Stimulated activated CD4-positive, alpha-beta T cell treated with anti-CD3 and anti-CD28 coated beads, Interleukin-4, amount 100 ng/mL, for 4 hours (primary cell): ENCODE results near the gene DSE.
A peak's percentile ranks its signal among the peaks of the same experiment; 100 is the strongest.

Experiments
- DNase-seq, 2 experiments: peaks; one replicate each; pipeline ENCODE4 v3.0.0-alpha.2; 2020

Gene DSE

DNA sequence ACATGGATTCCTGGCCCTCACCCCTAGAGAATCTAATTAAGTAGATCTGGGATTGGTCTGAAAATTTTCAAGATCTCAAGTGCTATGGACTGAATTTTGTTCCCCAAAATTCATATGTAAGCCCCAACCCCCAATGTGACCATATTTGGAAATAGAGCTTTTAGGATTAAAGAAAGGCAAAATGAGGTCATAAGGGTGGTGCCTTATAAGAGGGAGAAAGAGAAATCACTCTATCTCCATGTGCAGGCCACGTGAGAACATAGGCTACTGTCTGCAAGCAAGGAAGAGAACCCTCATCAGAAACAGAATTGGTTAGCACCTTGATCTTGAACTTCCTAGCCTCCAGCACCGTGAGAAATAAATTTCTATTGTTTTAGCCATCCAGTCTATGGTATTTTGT is 8.5 kb upstream of the DSE start:
- no peak for DNase-seq

DNA sequence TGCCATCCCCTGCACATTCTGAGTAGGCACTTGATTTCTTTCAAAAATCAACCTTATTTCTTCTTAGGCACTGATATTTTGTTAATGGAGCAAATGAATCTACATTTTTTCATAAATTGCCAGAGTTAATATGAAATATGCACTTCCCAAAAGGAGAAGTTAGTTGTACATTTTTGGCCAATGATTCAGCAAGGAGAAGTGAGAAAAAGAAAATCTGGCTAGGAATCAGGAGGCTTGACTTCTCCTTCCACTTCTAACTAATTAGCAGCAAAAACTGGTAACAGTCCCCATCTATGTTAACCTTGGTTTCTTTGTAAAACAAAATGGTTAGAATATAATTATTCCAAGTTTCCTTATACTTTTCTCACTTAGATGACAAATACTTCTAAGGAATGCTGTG is 7.0 kb upstream of the DSE start:
- DNase-seq = no peak

DNA sequence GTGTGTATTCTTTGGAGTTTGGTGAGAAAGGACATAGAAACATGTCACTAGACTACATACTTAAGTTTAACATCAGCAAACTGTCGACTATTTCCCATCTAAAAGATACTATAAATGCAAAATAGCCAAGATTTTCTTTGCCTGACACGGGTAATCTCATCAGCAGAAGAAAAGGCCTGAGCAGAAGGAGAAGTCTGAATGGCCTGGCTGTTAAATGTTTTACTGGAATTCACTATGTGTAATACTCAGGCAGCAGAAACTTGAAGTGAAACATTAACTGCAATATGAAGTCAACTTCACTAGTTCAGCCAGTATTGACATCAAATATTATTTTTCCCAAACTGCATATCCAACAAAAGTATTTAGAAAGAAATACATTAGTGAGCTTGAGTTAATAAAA is 6.4 kb upstream of the DSE start:
- DNase-seq = no peak

GRCh38 chr6:116365743-116366142 is 5.0 kb upstream of the DSE start:
- no peak for DNase-seq

DNA sequence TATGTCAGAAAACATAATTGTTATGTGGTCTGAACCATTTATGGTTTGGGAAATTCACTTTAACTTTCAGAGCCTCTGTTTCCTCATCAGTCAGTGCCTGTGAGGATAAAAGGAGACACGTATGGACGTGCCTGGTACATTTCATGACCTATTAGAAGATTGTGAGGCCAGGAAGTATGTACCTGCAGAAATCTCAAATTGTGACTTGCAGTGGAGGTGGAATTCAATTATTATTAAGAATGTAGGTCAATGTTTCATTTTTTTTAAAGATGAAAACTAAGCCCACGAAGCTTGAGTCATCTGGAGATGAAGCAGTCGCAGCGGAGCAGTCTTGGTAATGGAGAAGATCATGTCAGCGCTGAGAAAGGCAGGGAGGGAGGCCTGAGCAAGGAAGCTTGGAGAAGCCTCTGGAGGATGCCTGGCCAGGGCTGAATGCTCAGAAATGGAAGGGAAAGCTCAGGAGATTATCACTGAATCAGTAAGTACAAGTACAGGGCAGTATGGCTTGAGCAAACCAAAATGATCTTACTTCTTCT is 3.9 kb upstream of the DSE start:
- DNase-seq = no peak

DNA sequence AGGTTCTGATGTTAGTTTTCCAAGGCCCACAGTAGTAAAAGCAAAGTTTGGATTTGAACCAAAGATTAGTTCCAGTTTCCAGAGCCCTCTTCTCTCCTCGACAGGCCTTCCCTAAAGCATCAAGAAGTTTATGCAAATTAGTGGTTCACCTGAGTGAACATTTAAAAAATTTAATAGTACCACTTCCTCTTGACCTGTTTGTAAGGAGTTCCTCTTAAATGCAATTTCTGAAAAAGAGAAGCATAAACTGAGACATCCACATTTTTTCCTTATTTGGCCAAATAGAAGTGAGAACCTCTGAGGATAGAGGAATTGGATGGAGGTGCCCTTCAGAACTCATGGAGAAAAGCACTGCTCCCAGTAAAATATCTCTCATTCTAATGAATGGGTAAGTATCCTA is 1.2 kb upstream of the DSE start:
- DNase-seq = no peak

- no peak for DNase-seq
These were observed 585 bp upstream of the DSE start for GRCh38 chr6:116369964-116370759.

- peak; percentile 19 to 31 for DNase-seq
These were observed 572 bp downstream of the DSE start for GRCh38 chr6:116371120-116371917.

- DNase-seq = no peak
These were observed 1.1 kb downstream of the DSE start for GRCh38 chr6:116371918-116372209.

DNA sequence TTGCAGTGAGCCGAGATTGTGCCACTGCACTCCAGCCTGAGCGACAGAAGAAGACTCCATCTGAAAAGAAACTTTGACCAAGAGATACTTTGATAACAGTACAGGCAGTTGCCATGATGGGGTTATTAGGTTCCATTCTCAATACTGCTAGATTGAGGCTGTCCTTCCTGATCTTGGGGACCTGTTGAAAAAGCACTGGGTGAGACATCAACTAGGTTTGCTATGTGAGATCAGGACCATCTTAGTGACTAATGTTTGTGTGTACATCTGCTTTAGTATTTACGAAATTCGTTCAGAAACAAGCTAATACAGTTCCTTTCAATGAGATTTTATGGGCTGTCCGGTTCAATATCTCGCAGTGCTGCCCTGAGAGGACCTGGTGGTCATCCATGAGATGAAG is 2.6 kb downstream of the DSE start:
- DNase-seq = no peak

GRCh38 chr6:116373940-116374339 is 3.2 kb downstream of the DSE start:
- DNase-seq = no peak

DNA sequence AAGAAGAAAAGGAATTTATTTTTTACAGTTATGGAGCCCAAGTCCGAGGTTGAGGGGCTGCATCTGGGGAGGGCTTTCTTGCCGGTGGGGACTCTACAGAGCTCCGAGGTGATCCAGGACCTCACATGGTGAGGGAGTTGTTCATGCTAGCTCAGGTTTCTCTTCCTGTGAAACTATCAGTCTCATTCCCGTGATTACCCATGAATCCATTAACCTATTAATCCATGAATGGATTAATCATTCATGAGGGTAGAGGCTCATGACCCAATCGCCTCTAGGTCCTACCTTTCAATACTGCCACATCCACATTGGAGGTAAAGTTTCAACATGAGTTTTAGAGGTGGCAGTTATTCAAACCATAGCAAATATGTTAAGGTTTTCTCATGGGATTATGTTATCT is 3.8 kb downstream of the DSE start:
- DNase-seq = no peak

DNA sequence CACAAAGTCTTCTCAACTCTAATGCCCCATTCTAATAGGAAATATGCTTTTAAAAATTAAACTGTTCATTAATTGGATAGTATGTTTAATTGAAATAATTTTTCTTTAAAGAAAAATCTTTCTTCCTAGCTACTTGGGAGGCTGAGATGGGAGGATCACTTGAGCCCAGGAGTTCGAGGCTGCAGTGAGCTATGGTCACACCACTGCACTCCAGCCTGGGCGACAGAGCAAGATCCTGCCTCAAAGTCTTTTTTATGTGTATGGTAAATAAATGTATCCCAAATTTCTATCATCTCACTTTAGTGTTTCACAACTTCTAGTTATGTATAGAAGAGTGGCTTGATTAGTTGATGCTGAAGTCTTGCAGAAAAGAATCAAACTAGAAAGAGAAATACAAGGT is 4.5 kb downstream of the DSE start:
- DNase-seq = no peak

GRCh38 chr6:116376149-116376548 is 5.4 kb downstream of the DSE start:
- DNase-seq = no peak

- DNase-seq = no peak
These were observed 9.0 kb downstream of the DSE start for GRCh38 chr6:116379764-116380163.

- DNase-seq = no peak
These were observed 9.6 kb downstream of the DSE start for GRCh38 chr6:116380346-116380745.

GRCh38 chr6:116381000-116381399 is 10.3 kb downstream of the DSE start:
- no peak for DNase-seq

- no peak for DNase-seq
These were observed 11.8 kb downstream of the DSE start for GRCh38 chr6:116382587-116382986.

- DNase-seq = no peak
These were observed 14.1 kb downstream of the DSE start for GRCh38 chr6:116384727-116385458.

GRCh38 chr6:116385459-116385802 is 14.7 kb downstream of the DSE start:
- DNase-seq = no peak

GRCh38 chr6:116385921-116386320 is 15.2 kb downstream of the DSE start:
- no peak for DNase-seq

- no peak for DNase-seq
These were observed 16.0 kb downstream of the DSE start for GRCh38 chr6:116386581-116387299.

DNA sequence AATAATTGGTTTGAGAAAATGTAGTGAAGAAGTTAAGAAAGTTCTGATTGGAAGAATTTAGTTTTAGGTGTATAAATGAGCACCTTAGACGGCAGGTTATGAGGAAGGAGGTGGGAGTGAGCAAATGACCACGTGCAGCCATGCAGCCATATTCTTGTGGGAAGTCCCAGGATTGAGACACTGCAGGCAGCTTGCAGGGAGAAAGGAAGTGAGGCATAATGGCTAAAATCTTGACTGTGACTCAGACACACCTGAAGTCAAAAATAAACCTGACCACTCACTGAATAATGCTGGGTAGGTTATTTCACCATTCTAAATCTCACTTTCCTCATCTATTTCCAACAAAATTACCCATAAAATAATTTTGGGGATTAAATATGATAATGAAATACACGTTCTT is 16.6 kb downstream of the DSE start:
- DNase-seq = no peak
